Endothelial cell of umbilical vein (primary cell): ENCODE data around the gene CTSE. TPM values are rescaled to one million over a fixed set of nuclear protein-coding genes. Genes with fewer than 3 reads are reported as not detected.

Experiments
- BruUV-seq: library from RNA; stranded (reverse); fragments of 400-500 nt; replicated peaks from 2 replicates; lab custom pipeline; 2021; lab: Mats Ljungman, UMichigan
- CTCF ChIA-PET: fragments of 300-600, 350-600 bp; sonication (Branson Sonifier 250); formaldehyde crosslinking; loops from one replicate; lab custom pipeline; 2021; ENCODE audit warnings: antibody characterized with exemption, inconsistent platforms; lab: Charles Lee
- POLR2A ChIA-PET: fragments of 300-600, 350-600 bp; sonication (Branson Sonifier 250); formaldehyde crosslinking; loops from one replicate; lab custom pipeline; 2021; ENCODE audit warnings: antibody characterized with exemption, inconsistent platforms; lab: Charles Lee
- DNase-seq: peaks from one replicate; pipeline ENCODE4 v3.0.0-alpha.2; 2011; ENCODE audit warnings: low read depth, low spot score
- FAIRE-seq: peaks from 2 replicates; lab custom pipeline; 2011; peaks lifted over from hg19 to GRCh38; lab: Jason Lieb, UNC
- H2AFZ ChIP-seq: 2 replicates; pipeline ENCODE4 v1.6.0; 2012; ENCODE audit warnings: low read depth, low read length, control low read depth, inconsistent platforms
- H3K27ac ChIP-seq: 2 replicates; pipeline ENCODE4 v1.5.1; 2011; ENCODE audit warnings: low read depth, mild to moderate bottlenecking, control low read depth, low read length, moderate library complexity; ENCODE audit not compliant: insufficient read depth
- H3K27me3 ChIP-seq, 2 experiments: 2 replicates each; pipeline versions ENCODE4 v1.6.0 to v1.6.1; 2011; ENCODE audit warnings: low read length in 2 of 2, mixed read lengths in 1 of 2; ENCODE audit not compliant: control insufficient read depth in 2 of 2, insufficient read depth in 2 of 2
- H3K36me3 ChIP-seq, 2 experiments: 2 replicates in 1 of 2; 3 replicates in 1 of 2; pipeline ENCODE4 v1.5.1; 2011; ENCODE audit warnings: low read length in 2 of 2, mild to moderate bottlenecking in 1 of 2, moderate library complexity in 1 of 2; ENCODE audit not compliant: control insufficient read depth in 2 of 2, insufficient read depth in 2 of 2; ENCODE audit errors: extremely low read depth in 1 of 2
- H3K4me1 ChIP-seq: 3 replicates; pipeline ENCODE4 v1.5.1; 2011; ENCODE audit warnings: mild to moderate bottlenecking, low read length; ENCODE audit not compliant: control insufficient read depth, insufficient read depth; ENCODE audit errors: extremely low read depth
- H3K4me2 ChIP-seq: 2 replicates; pipeline ENCODE4 v1.6.1; 2011; ENCODE audit warnings: low read length, control low read depth, mixed read lengths; ENCODE audit not compliant: insufficient read depth
- H3K4me3 ChIP-seq, 3 experiments: fragments of 200-600 bp in 1 of 3; sonication (generic), shearing (Covaris generic) in 1 of 3; replicated peaks in 1 of 3; 2 replicates each; pipeline ENCODE4 v1.5.1; 2011 to 2016; ENCODE audit warnings: control low read depth in 3 of 3, low read length in 3 of 3, mild to moderate bottlenecking in 2 of 3, inconsistent platforms in 1 of 3, low read depth in 1 of 3, moderate library complexity in 1 of 3; ENCODE audit not compliant: insufficient read depth in 1 of 3
- H3K79me2 ChIP-seq: 2 replicates; pipeline ENCODE4 v1.6.0; 2012; ENCODE audit warnings: low read length, inconsistent platforms; ENCODE audit not compliant: control insufficient read depth, insufficient read depth
- H3K9ac ChIP-seq: replicated peaks from 2 replicates; pipeline ENCODE3; 2011; ENCODE audit warnings: low read length, control low read depth; ENCODE audit not compliant: insufficient read depth; ENCODE audit errors: extremely low read depth
- H3K9me1 ChIP-seq: replicated peaks from 3 replicates; pipeline ENCODE4 v1.6.0; 2011; ENCODE audit warnings: mild to moderate bottlenecking, low read length; ENCODE audit not compliant: control insufficient read depth, insufficient read depth; ENCODE audit errors: extremely low read depth
- H3K9me3 ChIP-seq: replicated peaks from 2 replicates; pipeline ENCODE4 v1.5.1; 2012; ENCODE audit warnings: low read length, inconsistent platforms; ENCODE audit not compliant: control insufficient read depth, insufficient read depth
- H4K20me1 ChIP-seq: replicated peaks from 2 replicates; pipeline ENCODE3; 2011; ENCODE audit warnings: mild to moderate bottlenecking, low read length; ENCODE audit not compliant: control insufficient read depth, insufficient read depth; ENCODE audit errors: extremely low read depth
- CTCF ChIP-seq, 2 donors: IDR thresholded peaks; 1 replicate in 1 of 2; 2 replicates in 1 of 2; pipeline ENCODE4 v1.5.1; 2011; ENCODE audit warnings: low read length in 2 of 2, mild to moderate bottlenecking in 2 of 2, moderate library complexity in 2 of 2, control low read depth in 1 of 2, inconsistent platforms in 1 of 2, low read depth in 1 of 2; ENCODE audit not compliant: insufficient read depth in 1 of 2; ENCODE audit errors: extremely low read depth in 1 of 2
- EZH2 ChIP-seq: IDR thresholded peaks from 2 replicates; pipeline ENCODE4 v1.6.1; 2012; ENCODE audit warnings: borderline replicate concordance, low read depth, mild to moderate bottlenecking, moderate library complexity, low read length, inconsistent platforms; ENCODE audit not compliant: severe bottlenecking
- FOS ChIP-seq: IDR thresholded peaks from 2 replicates; pipeline ENCODE4 v1.6.1; 2011; ENCODE audit warnings: mild to moderate bottlenecking, low read length, moderate library complexity, borderline replicate concordance; ENCODE audit not compliant: insufficient read depth
- GATA2 ChIP-seq: IDR thresholded peaks from 2 replicates; pipeline ENCODE4 v1.7.0; 2011; ENCODE audit warnings: low read depth, mild to moderate bottlenecking, moderate library complexity, mixed read lengths, low read length; ENCODE audit not compliant: insufficient read length, insufficient read depth
- JUN ChIP-seq: IDR thresholded peaks from 2 replicates; pipeline ENCODE4 v1.6.1; 2011; ENCODE audit warnings: borderline replicate concordance, low read depth; ENCODE audit not compliant: insufficient read length, insufficient read depth
- MAX ChIP-seq: IDR thresholded peaks from 2 replicates; pipeline ENCODE4 v1.6.1; 2011; ENCODE audit not compliant: insufficient read depth, insufficient read length
- MYC ChIP-seq: IDR thresholded peaks from one replicate; pipeline ENCODE4 v1.6.1; 2011; ENCODE audit warnings: mild to moderate bottlenecking, low read depth, low read length
- POLR2A ChIP-seq: IDR thresholded peaks from 2 replicates; pipeline ENCODE4 v1.6.1; 2012; ENCODE audit warnings: low read depth, mild to moderate bottlenecking, control low read depth, low read length
- POLR2AphosphoS5 ChIP-seq: IDR thresholded peaks from 2 replicates; pipeline ENCODE4 v1.6.1; 2012; ENCODE audit warnings: low read depth, mild to moderate bottlenecking, control low read depth, low read length, moderate library complexity; ENCODE audit not compliant: insufficient read depth
- dilution Hi-C: fragments of 300-500 bp; cut with MboI; formaldehyde crosslinking; loops from one replicate; pipeline ENCODE4 v1.15.0; 2019; ENCODE audit warnings: low sequenced_read_pairs; ENCODE audit not compliant: extremely low pct_ligation_motif_present
- intact Hi-C: fragments of 100-400 bp; cut with micrococcal nuclease; formaldehyde crosslinking; loops from one replicate; pipeline ENCODE4 v1.10.0; 2022
- polyA plus RNA-seq, 4 experiments: library from polyadenylated mRNA; depleted of rRNA in 3 of 4; stranded (reverse) in 3 of 4; unstranded in 1 of 4; fragments of >200 nt; gene quantifications; 2 replicates each; pipeline versions ENCODE4 v1.2.1 to v1.2.3, GENCODE V29; 2011 to 2012; ENCODE audit warnings: missing spikeins in 1 of 4
- total RNA-seq: library from RNA; stranded (reverse); gene quantifications from 2 replicates; pipeline ENCODE4 v1.2.3, GENCODE V29; 2021

CTSE gene
- total and polyA plus RNA-seq, 2 donors (not counting 3 experiments of a cell fraction or from before 2014, with no cell fraction given): 0.17 TPM; not detected in 1

- no peak overlapping the region for H3K4me3 ChIP-seq
- H3K9me1 ChIP-seq: no peaks in the 10 kb centered on the region
- no peak overlapping the region for H2AFZ ChIP-seq
- no peaks in the 10 kb centered on the region for H3K4me1 ChIP-seq
- no peak overlapping the region for H3K4me2 ChIP-seq
- no peaks in the 10 kb centered on the region for H4K20me1 ChIP-seq
- intact Hi-C loops (no loop called here), dilution Hi-C loops (no loop called here)
- no peak for FAIRE-seq
- no peaks in the 10 kb centered on the region for H3K79me2 ChIP-seq
- no peak overlapping the region for H3K27ac ChIP-seq
- no peaks in the 10 kb centered on the region for H3K9me3 ChIP-seq
- no TSS peak for BruUV-seq
- ChIA-PET CTCF (no interaction called here), POLR2A (no interaction called here)
- no peak for DNase-seq
- TF ChIP-seq MYC: no peak
- TF ChIP-seq EZH2: no peak
- no peak for TF ChIP-seq GATA2
- TF ChIP-seq CTCF (IDR thresholded peaks at IDR 0.05; ENCODE audit: extremely low read depth in 1 of 2, insufficient read depth in 1 of 2, low read depth in 1 of 2, low read length in 2 of 2): no peak
- no peak for TF ChIP-seq POLR2AphosphoS5
- no peak for TF ChIP-seq POLR2A
- no peak for TF ChIP-seq FOS
- TF ChIP-seq JUN: no peak
- TF ChIP-seq MAX: no peak
- H3K9ac ChIP-seq: no peak overlapping the region
- peaks cover 0 to 1% of the 10 kb centered on the region in 2 experiments for H3K27me3 ChIP-seq
- H3K36me3 ChIP-seq: no peaks in the 10 kb centered on the region
These were observed 11.4 kb downstream of the CTSE start for GRCh38 chr1:206012086-206012859.
